Measurements from ENCODE around the gene DUOX1.

Gene DUOX1

GRCh38 chr15:45136378-45136764 is 6.6 kb downstream of the DUOX1 start:
- Mint-ChIP-seq H3K27ac (no peak overlapping the region), H3K9me3 (no peaks in the 10 kb centered on the region)

GRCh38 chr15:45137703-45138102 is 7.9 kb downstream of the DUOX1 start:
- Mint-ChIP-seq H3K36me3 (ENCODE audit: low read depth) (no peaks in the 10 kb centered on the region), H3K27me3 (ENCODE audit: low read depth) (peaks cover 32% of the 10 kb centered on the region), H3K9me3 (no peaks in the 10 kb centered on the region), H3K4me1 (ENCODE audit: low read depth) (peaks cover 2% of the 10 kb centered on the region), H3K27ac (no peak overlapping the region), H3K4me3 (no peak overlapping the region)
- DNase-seq (ENCODE audit: low spot score): no peak

More at GRCh38 chr15:45136378-45136764, 6.6 kb downstream of the DUOX1 start:
- Mint-ChIP-seq H3K36me3 (ENCODE audit: low read depth) (no peaks in the 10 kb centered on the region), H3K4me1 (ENCODE audit: low read depth) (peaks cover 2% of the 10 kb centered on the region), H3K27me3 (ENCODE audit: low read depth) (peaks cover 43% of the 10 kb centered on the region), H3K4me3 (no peak overlapping the region)
- no peak for DNase-seq (ENCODE audit: low spot score)

GRCh38 chr15:45138814-45139765 is 9.3 kb downstream of the DUOX1 start:
- H3K4me1 Mint-ChIP-seq (ENCODE audit: low read depth): peaks cover 2% of the 10 kb centered on the region

GRCh38 chr15:45139770-45140169 is 10.0 kb downstream of the DUOX1 start:
- Mint-ChIP-seq H3K27me3 (ENCODE audit: low read depth) (peaks cover 11% of the 10 kb centered on the region), H3K36me3 (ENCODE audit: low read depth) (no peaks in the 10 kb centered on the region), H3K4me3 (no peak overlapping the region), H3K4me1 (ENCODE audit: low read depth) (peaks cover 2% of the 10 kb centered on the region), H3K27ac (no peak overlapping the region), H3K9me3 (no peaks in the 10 kb centered on the region)
- no peak for DNase-seq (ENCODE audit: low spot score)

More at GRCh38 chr15:45138814-45139765, 9.3 kb downstream of the DUOX1 start:
- Mint-ChIP-seq H3K27ac (no peak overlapping the region), H3K27me3 (ENCODE audit: low read depth) (peaks cover 18% of the 10 kb centered on the region), H3K36me3 (ENCODE audit: low read depth) (no peaks in the 10 kb centered on the region), H3K9me3 (no peaks in the 10 kb centered on the region), H3K4me3 (no peak overlapping the region)
- DNase-seq (ENCODE audit: low spot score): no peak

GRCh38 chr15:45140557-45141250 is 10.9 kb downstream of the DUOX1 start:
- Mint-ChIP-seq H3K4me1 (ENCODE audit: low read depth) (peaks cover 2% of the 10 kb centered on the region), H3K9me3 (no peaks in the 10 kb centered on the region), H3K36me3 (ENCODE audit: low read depth) (no peaks in the 10 kb centered on the region), H3K27ac (no peak overlapping the region), H3K27me3 (ENCODE audit: low read depth) (peaks cover 9% of the 10 kb centered on the region), H3K4me3 (no peak overlapping the region)
- DNase-seq (ENCODE audit: low spot score): no peak

GRCh38 chr15:45141386-45141785 is 11.6 kb downstream of the DUOX1 start:
- Mint-ChIP-seq H3K27me3 (ENCODE audit: low read depth) (peaks cover 4% of the 10 kb centered on the region), H3K36me3 (ENCODE audit: low read depth) (no peaks in the 10 kb centered on the region), H3K4me3 (no peak overlapping the region), H3K9me3 (no peaks in the 10 kb centered on the region), H3K4me1 (ENCODE audit: low read depth) (no peaks in the 10 kb centered on the region), H3K27ac (no peak overlapping the region)
- DNase-seq (ENCODE audit: low spot score): no peak

- no peaks in the 10 kb centered on the region for H3K4me1 Mint-ChIP-seq (ENCODE audit: low read depth)
- DNase-seq (ENCODE audit: low spot score): no peak
- no peaks in the 10 kb centered on the region for H3K36me3 Mint-ChIP-seq (ENCODE audit: low read depth)
- no peaks in the 10 kb centered on the region for H3K27me3 Mint-ChIP-seq (ENCODE audit: low read depth)
- no peak overlapping the region for H3K4me3 Mint-ChIP-seq
- H3K9me3 Mint-ChIP-seq: no peaks in the 10 kb centered on the region
- H3K27ac Mint-ChIP-seq: no peak overlapping the region
These were observed 13.3 kb downstream of the DUOX1 start for GRCh38 chr15:45143056-45143455.

- H3K9me3 Mint-ChIP-seq: no peaks in the 10 kb centered on the region
- H3K27ac Mint-ChIP-seq: no peak overlapping the region
- H3K4me3 Mint-ChIP-seq: no peak overlapping the region
- no peak for DNase-seq (ENCODE audit: low spot score)
- H3K27me3 Mint-ChIP-seq (ENCODE audit: low read depth): no peaks in the 10 kb centered on the region
- H3K36me3 Mint-ChIP-seq (ENCODE audit: low read depth): no peaks in the 10 kb centered on the region
- H3K4me1 Mint-ChIP-seq (ENCODE audit: low read depth): no peaks in the 10 kb centered on the region
These were observed 14.2 kb downstream of the DUOX1 start for GRCh38 chr15:45143946-45144345.

- Mint-ChIP-seq H3K27me3 (ENCODE audit: low read depth) (no peaks in the 10 kb centered on the region), H3K4me3 (no peak overlapping the region), H3K36me3 (ENCODE audit: low read depth) (no peaks in the 10 kb centered on the region), H3K27ac (no peak overlapping the region), H3K4me1 (ENCODE audit: low read depth) (no peaks in the 10 kb centered on the region), H3K9me3 (no peaks in the 10 kb centered on the region)
- no peak for DNase-seq (ENCODE audit: low spot score)
These were observed 15.0 kb downstream of the DUOX1 start for GRCh38 chr15:45144775-45145174.

GRCh38 chr15:45146405-45146804 is 16.6 kb downstream of the DUOX1 start:
- H3K4me1 Mint-ChIP-seq (ENCODE audit: low read depth): no peaks in the 10 kb centered on the region
- no peak overlapping the region for H3K27ac Mint-ChIP-seq
- no peak overlapping the region for H3K4me3 Mint-ChIP-seq
- no peak for DNase-seq (ENCODE audit: low spot score)
- H3K36me3 Mint-ChIP-seq (ENCODE audit: low read depth): peaks cover 3% of the 10 kb centered on the region
- no peaks in the 10 kb centered on the region for H3K9me3 Mint-ChIP-seq
- no peaks in the 10 kb centered on the region for H3K27me3 Mint-ChIP-seq (ENCODE audit: low read depth)

- Mint-ChIP-seq H3K4me3 (no peak overlapping the region), H3K4me1 (ENCODE audit: low read depth) (no peaks in the 10 kb centered on the region), H3K36me3 (ENCODE audit: low read depth) (peaks cover 8% of the 10 kb centered on the region), H3K27me3 (ENCODE audit: low read depth) (no peaks in the 10 kb centered on the region), H3K27ac (no peak overlapping the region), H3K9me3 (no peaks in the 10 kb centered on the region)
- no peak for DNase-seq (ENCODE audit: low spot score)
These were observed 17.8 kb downstream of the DUOX1 start for GRCh38 chr15:45147606-45148005.

GRCh38 chr15:45148076-45149059 is 18.6 kb downstream of the DUOX1 start:
- no peaks in the 10 kb centered on the region for H3K9me3 Mint-ChIP-seq
- H3K4me3 Mint-ChIP-seq: no peak overlapping the region
- peaks cover 8% of the 10 kb centered on the region for H3K36me3 Mint-ChIP-seq (ENCODE audit: low read depth)
- H3K4me1 Mint-ChIP-seq (ENCODE audit: low read depth): no peaks in the 10 kb centered on the region
- DNase-seq (ENCODE audit: low spot score): no peak
- no peaks in the 10 kb centered on the region for H3K27me3 Mint-ChIP-seq (ENCODE audit: low read depth)
- no peak overlapping the region for H3K27ac Mint-ChIP-seq

- no peak overlapping the region for H3K27ac Mint-ChIP-seq
These were observed 19.3 kb downstream of the DUOX1 start for GRCh38 chr15:45149060-45149459.

More at GRCh38 chr15:45149060-45149459, 19.3 kb downstream of the DUOX1 start:
- Mint-ChIP-seq H3K9me3 (no peaks in the 10 kb centered on the region), H3K4me3 (no peak overlapping the region), H3K4me1 (ENCODE audit: low read depth) (no peaks in the 10 kb centered on the region), H3K36me3 (ENCODE audit: low read depth) (peaks cover 8% of the 10 kb centered on the region), H3K27me3 (ENCODE audit: low read depth) (no peaks in the 10 kb centered on the region)
- no peak for DNase-seq (ENCODE audit: low spot score)

Measured in T-helper 2 cell treated with Interferon-gamma antibody and Interleukin-4, amounts not matched to agents 5 μg/mL and 100 μg/mL, for 36 hours (primary cell).